ENCODE data around the gene CDKN2B-AS1.

DNA sequence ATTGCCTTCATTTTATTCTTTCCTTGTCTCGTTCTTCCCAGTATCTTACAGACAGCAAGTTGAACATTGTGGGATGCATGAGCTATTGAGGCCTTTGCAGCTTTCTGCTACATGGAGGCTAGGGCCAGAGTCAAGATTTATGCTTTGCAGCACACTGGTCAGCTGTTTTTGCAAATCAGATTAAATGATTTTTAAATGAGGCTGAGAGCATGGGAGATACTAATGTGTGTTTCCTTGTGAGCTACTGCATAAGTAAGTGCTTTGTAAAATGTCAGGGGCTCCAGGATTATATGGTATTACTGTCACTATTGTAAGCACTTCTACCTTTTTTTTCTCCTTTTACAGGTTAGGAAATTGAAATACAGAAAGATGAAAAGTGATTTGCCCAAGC lies 125.6 kb downstream of the CDKN2B-AS1 start:
- TF ChIP-seq, protein P1, sequence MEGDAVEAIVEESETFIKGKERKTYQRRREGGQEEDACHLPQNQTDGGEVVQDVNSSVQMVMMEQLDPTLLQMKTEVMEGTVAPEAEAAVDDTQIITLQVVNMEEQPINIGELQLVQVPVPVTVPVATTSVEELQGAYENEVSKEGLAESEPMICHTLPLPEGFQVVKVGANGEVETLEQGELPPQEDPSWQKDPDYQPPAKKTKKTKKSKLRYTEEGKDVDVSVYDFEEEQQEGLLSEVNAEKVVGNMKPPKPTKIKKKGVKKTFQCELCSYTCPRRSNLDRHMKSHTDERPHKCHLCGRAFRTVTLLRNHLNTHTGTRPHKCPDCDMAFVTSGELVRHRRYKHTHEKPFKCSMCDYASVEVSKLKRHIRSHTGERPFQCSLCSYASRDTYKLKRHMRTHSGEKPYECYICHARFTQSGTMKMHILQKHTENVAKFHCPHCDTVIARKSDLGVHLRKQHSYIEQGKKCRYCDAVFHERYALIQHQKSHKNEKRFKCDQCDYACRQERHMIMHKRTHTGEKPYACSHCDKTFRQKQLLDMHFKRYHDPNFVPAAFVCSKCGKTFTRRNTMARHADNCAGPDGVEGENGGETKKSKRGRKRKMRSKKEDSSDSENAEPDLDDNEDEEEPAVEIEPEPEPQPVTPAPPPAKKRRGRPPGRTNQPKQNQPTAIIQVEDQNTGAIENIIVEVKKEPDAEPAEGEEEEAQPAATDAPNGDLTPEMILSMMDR (conservative IDR thresholded peaks at IDR 0.05; ENCODE audit: low read depth in 2 of 2): no peak
- TF ChIP-seq, protein P2, sequence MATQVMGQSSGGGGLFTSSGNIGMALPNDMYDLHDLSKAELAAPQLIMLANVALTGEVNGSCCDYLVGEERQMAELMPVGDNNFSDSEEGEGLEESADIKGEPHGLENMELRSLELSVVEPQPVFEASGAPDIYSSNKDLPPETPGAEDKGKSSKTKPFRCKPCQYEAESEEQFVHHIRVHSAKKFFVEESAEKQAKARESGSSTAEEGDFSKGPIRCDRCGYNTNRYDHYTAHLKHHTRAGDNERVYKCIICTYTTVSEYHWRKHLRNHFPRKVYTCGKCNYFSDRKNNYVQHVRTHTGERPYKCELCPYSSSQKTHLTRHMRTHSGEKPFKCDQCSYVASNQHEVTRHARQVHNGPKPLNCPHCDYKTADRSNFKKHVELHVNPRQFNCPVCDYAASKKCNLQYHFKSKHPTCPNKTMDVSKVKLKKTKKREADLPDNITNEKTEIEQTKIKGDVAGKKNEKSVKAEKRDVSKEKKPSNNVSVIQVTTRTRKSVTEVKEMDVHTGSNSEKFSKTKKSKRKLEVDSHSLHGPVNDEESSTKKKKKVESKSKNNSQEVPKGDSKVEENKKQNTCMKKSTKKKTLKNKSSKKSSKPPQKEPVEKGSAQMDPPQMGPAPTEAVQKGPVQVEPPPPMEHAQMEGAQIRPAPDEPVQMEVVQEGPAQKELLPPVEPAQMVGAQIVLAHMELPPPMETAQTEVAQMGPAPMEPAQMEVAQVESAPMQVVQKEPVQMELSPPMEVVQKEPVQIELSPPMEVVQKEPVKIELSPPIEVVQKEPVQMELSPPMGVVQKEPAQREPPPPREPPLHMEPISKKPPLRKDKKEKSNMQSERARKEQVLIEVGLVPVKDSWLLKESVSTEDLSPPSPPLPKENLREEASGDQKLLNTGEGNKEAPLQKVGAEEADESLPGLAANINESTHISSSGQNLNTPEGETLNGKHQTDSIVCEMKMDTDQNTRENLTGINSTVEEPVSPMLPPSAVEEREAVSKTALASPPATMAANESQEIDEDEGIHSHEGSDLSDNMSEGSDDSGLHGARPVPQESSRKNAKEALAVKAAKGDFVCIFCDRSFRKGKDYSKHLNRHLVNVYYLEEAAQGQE (IDR thresholded peaks at IDR 0.05; ENCODE audit: unreplicated experiment): no peak
- TF ChIP-seq POLR2AphosphoS5 (IDR thresholded peaks at IDR 0.05; ENCODE audit: low read depth): no peak
- TF ChIP-seq EZH2 (IDR thresholded peaks at IDR 0.05; ENCODE audit: low read depth, unreplicated experiment): no peak
- TF ChIP-seq JUNB (IDR thresholded peaks at IDR 0.05; ENCODE audit: unreplicated experiment): no peak

All from GM23338 (cell line).